ENCODE measurements around the gene PKP4.

The PKP4 gene

GRCh38 chr2:158716921-158717320 is 260.2 kb downstream of the PKP4 start:
- DNase-seq (ENCODE audit: low read depth), result no peak

- no peak for DNase-seq (ENCODE audit: low read depth)
Measured at GRCh38 chr2:158717366-158718195, 260.8 kb downstream of the PKP4 start.

GRCh38 chr2:158718196-158718585 is 261.4 kb downstream of the PKP4 start:
- DNase-seq (ENCODE audit: low read depth), result no peak

GRCh38 chr2:158718851-158719250 is 262.1 kb downstream of the PKP4 start:
- DNase-seq (ENCODE audit: low read depth), result no peak

GRCh38 chr2:158719403-158719802 is 262.7 kb downstream of the PKP4 start:
- DNase-seq (ENCODE audit: low read depth), result no peak

GRCh38 chr2:158722266-158723105 is 265.7 kb downstream of the PKP4 start:
- no peak for DNase-seq (ENCODE audit: low read depth)

- no peak for DNase-seq (ENCODE audit: low read depth)
Measured at GRCh38 chr2:158723181-158723838, 266.6 kb downstream of the PKP4 start.

- no peak for DNase-seq (ENCODE audit: low read depth)
Measured at GRCh38 chr2:158723921-158724802, 267.4 kb downstream of the PKP4 start.

- DNase-seq (ENCODE audit: low read depth), result no peak
Measured at GRCh38 chr2:158724803-158725381, 268.1 kb downstream of the PKP4 start.

GRCh38 chr2:158725441-158725891 is 268.7 kb downstream of the PKP4 start:
- DNase-seq (ENCODE audit: low read depth), result no peak

GRCh38 chr2:158726911-158727592 is 270.3 kb downstream of the PKP4 start:
- DNase-seq (ENCODE audit: low read depth), result no peak

- DNase-seq (ENCODE audit: low read depth), result no peak
Measured at GRCh38 chr2:158728422-158728821, 271.7 kb downstream of the PKP4 start.

GRCh38 chr2:158729451-158729850 is 272.7 kb downstream of the PKP4 start:
- no peak for DNase-seq (ENCODE audit: low read depth)

GRCh38 chr2:158729873-158730620 is 273.3 kb downstream of the PKP4 start:
- DNase-seq (ENCODE audit: low read depth), result no peak

GRCh38 chr2:158730621-158731140 is 273.9 kb downstream of the PKP4 start:
- DNase-seq (ENCODE audit: low read depth), result no peak

GRCh38 chr2:158731386-158731785 is 274.6 kb downstream of the PKP4 start:
- no peak for DNase-seq (ENCODE audit: low read depth)

All from GM04503 (cell line).